Mesenchymal stem cell (in vitro differentiated cells and primary cell): Measurements from ENCODE around the gene ZBTB24.

ENCODE experiments used
- DNase-seq: peaks from one replicate; pipeline ENCODE4 v3.0.0-alpha.2; 2013
- H2AFZ ChIP-seq: one replicate; pipeline ENCODE4 v1.6.1; 2013; ENCODE audit warnings: low read depth, mild to moderate bottlenecking, control low read depth, inconsistent platforms, low read length, moderate library complexity
- H2AK5ac ChIP-seq: 2 replicates; pipeline ENCODE4 v1.6.1; 2013; ENCODE audit warnings: low read length, moderate library complexity, mild to moderate bottlenecking, inconsistent platforms; ENCODE audit not compliant: severe bottlenecking
- H2BK120ac ChIP-seq: one replicate; pipeline ENCODE4 v1.6.1; 2013; ENCODE audit warnings: low read depth, mild to moderate bottlenecking, inconsistent platforms, low read length, moderate library complexity
- H2BK12ac ChIP-seq, 2 experiments: one replicate each; pipeline ENCODE4 v1.6.1; 2013; ENCODE audit warnings: inconsistent platforms in 2 of 2, low read length in 2 of 2, mild to moderate bottlenecking in 2 of 2, moderate library complexity in 2 of 2, control low read depth in 1 of 2
- H2BK15ac ChIP-seq: one replicate; pipeline ENCODE4 v1.6.1; 2013; ENCODE audit warnings: mild to moderate bottlenecking, low read depth, inconsistent platforms; ENCODE audit not compliant: poor library complexity, severe bottlenecking
- H2BK5ac ChIP-seq: 2 replicates; pipeline ENCODE4 v1.6.1; 2013; ENCODE audit warnings: low read depth, mild to moderate bottlenecking, low read length, control low read depth, inconsistent platforms; ENCODE audit not compliant: poor library complexity, severe bottlenecking
- H3K14ac ChIP-seq, 2 experiments: one replicate each; pipeline ENCODE4 v1.6.1; 2013; ENCODE audit warnings: inconsistent platforms in 2 of 2, low read length in 2 of 2, control low read depth in 1 of 2, mild to moderate bottlenecking in 1 of 2, moderate library complexity in 1 of 2
- H3K18ac ChIP-seq, 2 experiments: one replicate each; pipeline ENCODE4 v1.6.1; 2013; ENCODE audit warnings: inconsistent platforms in 2 of 2, low read length in 2 of 2, control low read depth in 1 of 2, low read depth in 1 of 2, mild to moderate bottlenecking in 1 of 2
- H3K23ac ChIP-seq, 2 experiments: one replicate each; pipeline ENCODE4 v1.6.1; 2013; ENCODE audit warnings: inconsistent platforms in 2 of 2, low read length in 2 of 2, mild to moderate bottlenecking in 2 of 2, moderate library complexity in 2 of 2, control low read depth in 1 of 2
- H3K27ac ChIP-seq: 2 replicates; pipeline ENCODE4 v1.5.1; 2013; ENCODE audit warnings: mild to moderate bottlenecking, moderate library complexity, low read length, control low read depth, inconsistent platforms; ENCODE audit not compliant: poor library complexity, severe bottlenecking
- H3K27me3 ChIP-seq, 2 experiments: 2 replicates each; pipeline versions ENCODE4 v1.6.1 to v1.7.0; 2013; ENCODE audit warnings: low read length in 2 of 2, mild to moderate bottlenecking in 2 of 2, moderate library complexity in 2 of 2, control low read depth in 1 of 2, inconsistent platforms in 1 of 2; ENCODE audit not compliant: control insufficient read depth in 1 of 2, insufficient read depth in 1 of 2
- H3K36me3 ChIP-seq, 2 experiments: 2 replicates each; pipeline versions ENCODE4 v1.6.1 to v1.7.0; 2013; ENCODE audit warnings: low read length in 2 of 2, control low read depth in 1 of 2, inconsistent platforms in 1 of 2, low read depth in 1 of 2, mild to moderate bottlenecking in 1 of 2; ENCODE audit not compliant: insufficient read depth in 2 of 2, control insufficient read depth in 1 of 2
- H3K4ac ChIP-seq, 2 experiments: one replicate each; pipeline ENCODE4 v1.6.1; 2013; ENCODE audit warnings: inconsistent platforms in 2 of 2, low read length in 2 of 2, mild to moderate bottlenecking in 2 of 2, moderate library complexity in 2 of 2, control low read depth in 1 of 2, low read depth in 1 of 2
- H3K4me1 ChIP-seq: 2 replicates; pipeline ENCODE4 v1.6.1; 2013; ENCODE audit warnings: low read depth, low read length, control low read depth; ENCODE audit not compliant: control insufficient read depth, insufficient read depth
- H3K4me2 ChIP-seq: 2 replicates; pipeline ENCODE4 v1.6.1; 2013; ENCODE audit warnings: low read length, mild to moderate bottlenecking, inconsistent platforms; ENCODE audit not compliant: poor library complexity, severe bottlenecking
- H3K4me3 ChIP-seq, 2 experiments: 2 replicates each; pipeline versions ENCODE4 v1.5.1 to v1.7.0; 2013; ENCODE audit warnings: low read length in 2 of 2, mild to moderate bottlenecking in 2 of 2, control low read depth in 1 of 2, low read depth in 1 of 2; ENCODE audit not compliant: insufficient read depth in 1 of 2
- H3K79me1 ChIP-seq: replicated peaks from 2 replicates; pipeline ENCODE4 v1.6.1; 2013; ENCODE audit warnings: mild to moderate bottlenecking, control low read depth, low read length, inconsistent platforms; ENCODE audit not compliant: poor library complexity, severe bottlenecking
- H3K9ac ChIP-seq: 2 replicates; pipeline ENCODE4 v1.7.0; 2013; ENCODE audit warnings: mild to moderate bottlenecking, low read length, moderate library complexity
- H3K9me3 ChIP-seq: 2 replicates; pipeline ENCODE4 v1.7.0; 2013; ENCODE audit warnings: mild to moderate bottlenecking, low read length; ENCODE audit not compliant: control insufficient read depth
- H4K8ac ChIP-seq: one replicate; pipeline ENCODE4 v1.6.1; 2013; ENCODE audit warnings: inconsistent platforms, mild to moderate bottlenecking, low read length, moderate library complexity
- H4K91ac ChIP-seq: one replicate; pipeline ENCODE4 v1.6.1; 2013; ENCODE audit warnings: mild to moderate bottlenecking, low read length, inconsistent platforms
- WGBS: methylation state at CpG from one replicate; pipeline ENCODE4 v1.1.7; 2013; ENCODE audit warnings: mixed read lengths; 5-methylcytosine and 5-hydroxymethylcytosine counted together

The ZBTB24 gene

GRCh38 chr6:109512271-109512817, 29.3 kb upstream of the ZBTB24 start:
- H3K27me3 ChIP-seq, result peaks cover 0 to 6% of the 10 kb centered on the region in 2 experiments
- no peak overlapping the region for H3K23ac ChIP-seq
- no peak overlapping the region for H3K18ac ChIP-seq
- no peak overlapping the region for H2AK5ac ChIP-seq
- no peak overlapping the region for H3K4me2 ChIP-seq
- H3K14ac ChIP-seq, result no peak overlapping the region
- no peak overlapping the region for H2BK15ac ChIP-seq
- no peak overlapping the region for H3K27ac ChIP-seq
- no peak overlapping the region for H2BK5ac ChIP-seq
- H2BK120ac ChIP-seq, result no peak overlapping the region
- H3K4me1 ChIP-seq, result peaks cover 2% of the 10 kb centered on the region
- no peak overlapping the region for H3K4ac ChIP-seq
- no peaks in the 10 kb centered on the region for H3K36me3 ChIP-seq
- no peak for DNase-seq
- no peaks in the 10 kb centered on the region for H3K79me1 ChIP-seq
- H3K4me3 ChIP-seq, result no peak overlapping the region
- H2AFZ ChIP-seq, result no peak overlapping the region
- no peak overlapping the region for H4K8ac ChIP-seq
- no peak overlapping the region for H4K91ac ChIP-seq
- WGBS, result 85% methylated on average over 2 of the region's 2 CpGs
- no peak overlapping the region for H3K9ac ChIP-seq
- H3K9me3 ChIP-seq, result no peaks in the 10 kb centered on the region
- H2BK12ac ChIP-seq, result no peak overlapping the region

DNA sequence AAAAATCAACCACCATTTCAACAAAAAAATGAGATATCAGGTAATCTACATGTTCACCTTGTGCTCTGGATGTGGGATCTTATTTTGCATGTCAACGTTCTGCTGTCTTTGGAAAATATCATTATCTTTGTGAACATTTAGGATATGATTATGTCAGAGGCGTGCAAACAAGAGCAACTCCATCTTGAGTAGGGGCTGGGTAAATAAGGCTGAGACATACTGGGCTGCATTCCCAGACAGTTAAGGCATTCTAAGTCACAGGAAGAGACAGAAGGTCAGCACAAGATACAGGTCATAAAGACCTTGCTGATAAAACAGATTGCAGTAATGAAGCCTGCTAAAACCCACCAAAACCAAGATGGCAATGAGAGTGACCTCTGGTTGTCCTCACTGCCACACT, 28.8 kb upstream of the ZBTB24 start:
- Histone ChIP-seq H3K4me3 (no peak overlapping the region), H2BK12ac (no peak overlapping the region), H3K79me1 (no peaks in the 10 kb centered on the region), H3K4ac (no peak overlapping the region), H3K27me3 (peaks cover 0 to 7% of the 10 kb centered on the region in 2 experiments), H3K4me2 (no peak overlapping the region), H3K23ac (no peak overlapping the region), H3K9me3 (no peaks in the 10 kb centered on the region), H4K91ac (no peak overlapping the region), H3K27ac (no peak overlapping the region), H3K9ac (no peak overlapping the region), H3K14ac (no peak overlapping the region), H3K4me1 (peaks cover 2% of the 10 kb centered on the region), H2BK5ac (no peak overlapping the region), H2AFZ (no peak overlapping the region), H2BK120ac (no peak overlapping the region), H2BK15ac (no peak overlapping the region), H2AK5ac (no peak overlapping the region), H4K8ac (no peak overlapping the region), H3K36me3 (no peaks in the 10 kb centered on the region), H3K18ac (no peak overlapping the region)
- WGBS, result 86% methylated on average over 2 of the region's 2 CpGs
- DNase-seq, result no peak

DNA sequence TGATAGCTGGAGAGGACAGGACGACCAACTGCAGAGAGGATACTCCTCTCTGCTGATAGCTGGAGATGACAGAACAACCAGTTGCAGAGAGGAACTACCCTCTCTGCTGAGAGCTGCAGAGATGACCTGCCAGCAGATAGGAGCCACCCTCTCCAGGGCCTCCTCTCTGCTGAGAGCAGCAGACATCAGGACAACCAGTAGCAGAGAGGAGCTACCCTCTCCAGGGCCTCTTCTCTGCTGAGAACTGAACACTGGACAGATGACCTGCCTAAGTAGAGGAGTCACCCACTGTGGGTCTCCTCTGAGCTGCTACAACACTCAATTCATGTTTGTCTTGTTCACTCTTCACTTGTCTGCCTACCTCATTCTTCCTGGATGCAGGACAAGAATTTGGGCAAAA, 27.3 kb upstream of the ZBTB24 start:
- H3K79me1 ChIP-seq, result no peaks in the 10 kb centered on the region
- no peak overlapping the region for H2AK5ac ChIP-seq
- no peak overlapping the region for H2BK120ac ChIP-seq
- H3K9me3 ChIP-seq, result no peaks in the 10 kb centered on the region
- peaks cover 0 to 7% of the 10 kb centered on the region in 2 experiments for H3K27me3 ChIP-seq
- H2BK15ac ChIP-seq, result no peak overlapping the region
- no peak overlapping the region for H2BK5ac ChIP-seq
- H3K14ac ChIP-seq, result no peak overlapping the region
- H3K18ac ChIP-seq, result no peak overlapping the region
- H3K4ac ChIP-seq, result no peak overlapping the region
- H3K4me2 ChIP-seq, result no peak overlapping the region
- H4K8ac ChIP-seq, result no peak overlapping the region
- H2AFZ ChIP-seq, result no peak overlapping the region
- WGBS, result 35% methylated on average over 1 of the region's 1 CpG
- H3K9ac ChIP-seq, result no peak overlapping the region
- DNase-seq, result no peak
- no peak overlapping the region for H3K27ac ChIP-seq
- H4K91ac ChIP-seq, result no peak overlapping the region
- no peak overlapping the region for H2BK12ac ChIP-seq
- H3K36me3 ChIP-seq, result no peaks in the 10 kb centered on the region
- no peak overlapping the region for H3K4me3 ChIP-seq
- no peak overlapping the region for H3K23ac ChIP-seq
- peaks cover 2% of the 10 kb centered on the region for H3K4me1 ChIP-seq

- 61% methylated on average over 4 of the region's 4 CpGs for WGBS
- Histone ChIP-seq H2AFZ (no peak overlapping the region), H4K91ac (no peak overlapping the region), H3K23ac (no peak overlapping the region), H3K79me1 (no peaks in the 10 kb centered on the region), H3K9me3 (no peaks in the 10 kb centered on the region), H4K8ac (no peak overlapping the region), H2BK120ac (no peak overlapping the region), H3K4me2 (no peak overlapping the region), H2BK12ac (no peak overlapping the region), H3K27ac (no peak overlapping the region), H3K36me3 (no peaks in the 10 kb centered on the region), H2AK5ac (no peak overlapping the region), H2BK15ac (no peak overlapping the region), H3K9ac (no peak overlapping the region), H2BK5ac (no peak overlapping the region), H3K4me3 (no peak overlapping the region), H3K4me1 (peaks cover 4% of the 10 kb centered on the region), H3K27me3 (peaks cover 0 to 15% of the 10 kb centered on the region in 2 experiments), H3K4ac (no peak overlapping the region), H3K14ac (no peak overlapping the region), H3K18ac (no peak overlapping the region)
- no peak for DNase-seq
Observed at GRCh38 chr6:109508166-109508860, 25.3 kb upstream of the ZBTB24 start.
